ENCODE measurements around the gene ERBB4.

Gene ERBB4

DNA sequence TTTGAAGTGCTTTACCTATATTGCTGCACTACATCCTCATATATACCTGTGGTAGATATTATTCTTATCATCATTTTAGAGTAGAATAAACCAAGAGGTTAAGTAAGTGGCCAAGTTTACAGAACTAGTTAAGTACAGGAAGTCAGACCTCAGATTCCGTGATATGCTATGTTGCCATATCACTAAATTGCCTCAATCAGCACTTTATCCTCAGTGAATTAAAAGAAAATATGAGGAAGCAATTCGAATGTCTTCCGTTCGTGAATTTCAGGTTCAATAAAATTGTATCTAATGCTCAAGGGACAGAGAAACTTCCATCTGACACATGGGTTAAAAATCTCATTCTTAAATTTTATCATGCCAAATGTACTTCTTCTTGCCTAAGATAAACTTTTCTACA, 1133.6 kb downstream of the ERBB4 start:
- DNase-seq (ENCODE audit: low spot score): no peak

DNA sequence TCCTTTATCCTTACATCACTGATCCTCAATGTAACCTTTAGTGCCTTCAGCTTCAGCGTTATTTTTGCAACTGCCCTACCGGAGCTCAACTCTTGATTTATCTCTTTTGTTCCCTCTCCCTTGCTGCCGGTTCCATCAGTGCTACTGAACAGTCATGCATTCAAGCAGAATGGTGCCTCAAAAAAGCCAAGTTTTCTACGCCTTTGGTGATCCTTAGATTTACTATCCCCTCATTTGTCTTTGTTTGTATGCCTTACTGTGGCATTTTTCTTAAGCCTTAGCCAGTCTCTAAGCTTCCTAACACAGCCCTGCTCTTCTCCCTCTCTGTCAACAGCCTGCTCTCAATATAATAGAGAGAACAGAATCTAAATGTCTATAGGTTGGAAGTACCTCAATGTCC, 1134.5 kb downstream of the ERBB4 start:
- no peak for DNase-seq (ENCODE audit: low spot score)

DNA sequence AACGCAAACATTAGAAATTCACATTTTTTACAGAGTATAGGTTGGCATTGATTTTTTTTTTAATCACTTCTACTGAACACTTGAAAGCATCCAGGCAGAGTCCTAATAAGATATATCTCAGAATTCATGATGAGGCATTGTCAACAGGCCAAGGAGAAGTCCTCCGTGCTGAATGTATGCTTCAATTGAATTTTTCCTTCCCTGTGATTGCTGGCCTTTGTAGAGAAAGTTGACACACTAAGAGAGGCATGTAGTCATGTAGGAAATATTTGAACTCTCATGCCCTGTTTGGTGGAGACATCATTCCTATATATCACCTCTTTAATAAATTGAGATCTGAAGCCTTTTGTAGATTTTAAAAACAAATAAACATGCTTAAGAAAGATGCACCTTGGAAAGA, 1137.3 kb downstream of the ERBB4 start:
- DNase-seq (ENCODE audit: low spot score): no peak

DNA sequence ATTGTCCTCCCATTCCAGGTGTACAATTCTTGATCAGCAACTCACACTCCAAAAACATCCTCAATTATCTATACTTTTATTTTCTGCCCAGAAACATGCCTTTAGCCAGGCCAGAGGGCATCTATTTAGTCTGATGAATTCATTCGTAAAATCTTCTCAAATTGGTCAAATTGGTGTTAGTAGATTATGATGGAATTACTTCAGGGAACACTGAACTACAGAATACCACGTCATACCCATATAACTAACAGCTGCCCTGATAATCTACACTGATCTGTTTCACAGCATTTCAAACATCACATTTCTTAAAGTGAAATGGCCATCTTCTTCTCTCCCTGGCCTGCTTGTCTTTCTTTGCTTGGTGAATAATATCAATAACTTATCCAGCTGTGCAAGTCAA, 1140.8 kb downstream of the ERBB4 start:
- no peak for DNase-seq (ENCODE audit: low spot score)

DNA sequence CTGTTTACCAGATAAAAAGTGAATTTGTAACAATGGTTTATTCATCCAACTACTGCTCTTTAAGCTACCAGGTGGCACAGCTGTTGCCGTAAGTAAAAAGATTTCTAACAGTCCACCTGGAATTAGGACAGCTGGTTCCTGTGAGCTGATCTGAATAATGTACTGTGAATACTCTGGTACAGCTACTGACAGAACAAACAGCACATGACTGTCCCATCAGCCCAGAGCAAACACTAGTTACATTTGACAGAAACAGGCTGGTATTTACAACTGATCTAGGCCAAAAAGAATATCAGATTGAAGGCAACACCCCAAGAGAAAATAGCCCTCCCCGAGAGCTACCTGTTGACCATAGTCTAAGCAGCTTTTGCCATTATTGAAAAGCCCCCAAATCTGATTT, 1141.8 kb downstream of the ERBB4 start:
- no peak for DNase-seq (ENCODE audit: low spot score)

DNA sequence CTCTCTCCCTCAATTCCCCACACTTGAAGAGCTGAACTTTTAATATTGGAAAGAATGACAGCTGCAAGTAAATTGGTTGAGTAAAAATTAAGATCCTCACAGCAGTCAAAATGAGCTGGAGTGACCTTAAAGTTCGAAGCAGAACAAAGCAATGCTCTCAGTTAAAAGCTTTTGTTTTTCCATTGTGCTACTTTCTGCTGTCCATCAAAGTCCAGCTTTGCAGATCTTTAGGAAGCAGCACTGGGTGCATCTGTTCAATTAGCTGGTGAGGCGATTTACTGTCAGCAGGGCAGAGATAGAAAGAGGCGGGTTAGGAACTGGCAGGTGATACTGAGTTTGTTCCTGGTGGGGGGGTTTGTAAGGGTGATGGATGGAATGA, 1147.4 kb downstream of the ERBB4 start:
- DNase-seq (ENCODE audit: low spot score): no peak

DNA sequence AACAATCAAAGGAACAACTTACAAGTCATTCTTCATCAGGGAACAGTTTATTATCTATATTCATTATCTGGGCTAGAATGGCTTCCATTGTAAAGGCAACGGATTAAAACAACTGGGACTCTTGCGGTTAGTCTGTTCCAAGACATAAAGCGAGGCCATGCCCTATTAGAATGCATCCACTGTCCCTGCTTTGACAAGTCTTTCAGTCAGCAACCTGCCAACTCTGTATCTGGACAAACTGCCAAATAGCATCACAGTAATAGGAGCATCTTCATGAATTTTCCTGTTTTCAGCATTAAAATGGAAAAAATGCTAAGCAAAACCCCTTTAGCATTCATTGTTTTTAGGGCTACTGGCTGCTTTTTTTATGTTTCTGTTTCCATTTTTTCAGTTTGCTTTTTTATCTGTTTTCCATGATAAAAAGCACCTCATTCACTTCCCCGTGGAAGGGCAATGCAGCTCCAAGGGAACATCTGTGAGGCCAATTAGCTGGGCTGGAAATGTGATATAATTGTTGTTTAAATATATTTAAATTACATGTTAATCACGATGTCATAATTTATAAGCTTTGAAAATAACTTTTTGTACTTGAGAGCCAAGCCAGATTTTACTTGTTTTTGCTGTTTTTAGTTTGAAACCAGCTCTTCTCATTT, 1147.9 kb downstream of the ERBB4 start:
- no peak for DNase-seq (ENCODE audit: low spot score)

DNA sequence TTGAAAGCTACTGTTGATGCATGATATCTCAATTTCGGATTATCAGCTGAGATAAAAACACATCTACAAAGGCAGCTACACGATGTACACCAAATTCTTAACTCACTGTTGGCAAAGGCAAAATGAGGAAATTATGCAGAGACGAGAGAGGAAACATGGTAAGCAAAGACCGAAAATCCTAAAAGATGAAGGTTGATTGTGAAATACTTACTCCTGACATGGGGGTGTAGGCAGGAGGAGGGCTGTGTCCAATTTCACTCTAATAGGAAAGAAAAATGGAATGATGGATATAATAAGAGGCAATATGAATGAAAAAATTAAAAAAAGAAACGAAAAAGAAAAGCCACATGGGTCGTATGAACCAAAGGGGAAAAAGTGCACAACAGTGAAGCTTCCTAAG, 1150.9 kb downstream of the ERBB4 start:
- no peak for DNase-seq (ENCODE audit: low spot score)

DNA sequence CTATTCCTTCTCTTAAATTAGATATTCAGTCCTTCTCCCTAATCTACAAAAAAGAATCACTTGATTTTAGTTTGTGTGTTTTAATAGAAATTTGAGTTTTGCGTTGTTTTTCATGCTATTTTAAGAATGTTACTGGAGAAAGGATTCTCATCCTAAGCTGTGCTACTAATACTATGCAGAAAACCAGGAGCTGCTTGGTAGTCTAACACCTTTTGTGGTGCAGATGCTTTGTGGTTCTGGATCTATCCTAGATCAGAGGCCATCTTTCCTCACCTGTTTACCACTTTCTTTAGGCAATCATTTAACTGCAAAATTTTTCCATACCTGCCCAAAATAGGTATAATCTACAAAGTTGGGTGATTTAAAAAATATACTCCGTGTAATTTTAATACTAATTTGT, 1158.6 kb downstream of the ERBB4 start:
- no peak for DNase-seq (ENCODE audit: low spot score)

DNA sequence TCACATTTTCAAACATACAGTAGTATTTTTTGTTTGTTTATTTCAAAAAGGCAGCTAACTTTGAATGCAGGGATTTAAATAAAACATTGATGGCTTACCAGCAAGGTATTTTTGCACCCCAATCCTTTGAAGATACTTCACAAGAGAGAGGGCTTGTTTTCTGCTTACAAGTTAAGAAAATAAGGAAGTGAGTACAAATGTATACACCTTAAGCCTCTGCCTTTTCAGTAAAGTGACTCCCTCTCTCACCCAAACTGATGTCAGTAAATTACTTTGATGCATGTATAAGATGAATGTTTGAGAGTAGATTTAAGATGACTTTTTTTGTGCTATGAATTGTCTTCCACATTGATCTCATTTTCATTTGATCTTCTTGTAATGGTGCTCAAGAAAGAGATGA, 1162.2 kb downstream of the ERBB4 start:
- no peak for DNase-seq (ENCODE audit: low spot score)

DNA sequence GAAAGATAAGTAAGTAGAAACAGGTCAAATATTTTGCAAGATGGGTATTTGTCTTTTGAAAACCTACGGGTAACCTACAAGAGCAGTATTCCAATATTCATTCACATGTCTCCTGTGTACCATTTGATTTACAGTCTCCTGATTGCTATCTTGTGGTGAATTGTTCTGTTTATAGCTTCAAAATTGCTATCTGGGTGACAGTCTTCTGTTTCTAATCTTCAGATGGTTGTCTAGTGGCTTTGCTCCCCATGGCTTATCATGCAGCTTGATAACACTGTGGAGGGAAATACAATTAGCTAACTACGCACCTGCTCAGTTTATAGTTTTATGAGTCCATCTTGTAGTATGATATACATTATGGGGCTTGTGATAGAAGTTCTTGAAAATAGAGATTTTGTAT, 1165.4 kb downstream of the ERBB4 start:
- DNase-seq (ENCODE audit: low spot score): no peak

DNA sequence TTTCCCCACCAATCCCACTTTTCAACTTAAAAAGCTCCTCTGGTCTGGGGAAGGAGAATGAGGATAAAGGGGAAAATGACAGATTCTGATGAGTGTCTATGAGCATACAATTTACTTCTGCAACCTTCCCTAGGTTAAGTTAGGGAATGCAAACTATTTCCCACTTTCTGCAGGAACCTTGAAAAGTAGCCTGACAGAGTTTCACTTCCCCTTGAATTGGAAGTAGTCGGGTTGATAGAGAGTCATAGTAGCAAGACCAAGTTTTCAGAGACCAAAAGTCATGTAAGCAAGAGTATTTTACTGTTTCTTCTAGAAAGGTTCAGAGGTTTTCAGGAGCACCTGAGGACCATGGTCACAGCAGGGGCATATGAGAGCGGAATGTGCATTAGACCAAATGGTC, 1167.1 kb downstream of the ERBB4 start:
- no peak for DNase-seq (ENCODE audit: low spot score)

DNA sequence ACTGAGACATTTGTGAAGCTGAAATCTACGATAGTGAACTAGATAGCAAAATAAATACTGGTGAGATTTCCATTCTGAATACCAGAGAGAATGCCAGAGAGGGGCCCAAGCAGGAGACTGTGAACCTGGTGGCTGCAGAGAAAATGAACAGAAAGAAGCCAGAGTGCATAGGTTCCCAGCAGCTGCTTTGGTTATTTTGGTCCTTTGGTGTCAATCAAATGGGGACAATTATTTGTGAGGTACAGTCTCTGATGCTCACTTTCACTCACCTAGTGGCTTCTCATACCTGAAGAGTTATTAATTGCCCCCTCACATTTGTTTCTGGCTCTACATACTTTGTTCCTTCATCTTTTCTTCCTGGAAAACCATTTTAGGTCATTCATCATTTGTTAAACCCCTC, 1170.1 kb downstream of the ERBB4 start:
- no peak for DNase-seq (ENCODE audit: low spot score)

DNA sequence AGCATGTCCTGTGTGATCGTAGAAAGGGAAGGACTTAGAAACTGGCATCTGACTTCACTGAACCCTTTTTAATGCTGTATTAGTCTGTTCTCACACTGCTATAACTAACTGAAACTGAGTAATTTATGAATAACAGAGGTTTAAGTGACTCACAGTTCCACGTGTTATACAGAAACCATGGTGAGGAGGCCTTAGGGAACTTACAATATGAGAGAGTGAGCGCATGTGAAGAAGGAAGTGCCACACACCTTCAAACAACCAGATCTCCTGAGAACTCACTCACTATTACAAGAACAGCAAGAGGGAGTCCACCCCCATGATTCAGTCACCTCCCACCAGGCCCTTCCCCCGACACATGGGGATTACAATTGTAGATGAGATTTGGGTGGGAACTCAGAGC, 1170.9 kb downstream of the ERBB4 start:
- no peak for DNase-seq (ENCODE audit: low spot score)

DNA sequence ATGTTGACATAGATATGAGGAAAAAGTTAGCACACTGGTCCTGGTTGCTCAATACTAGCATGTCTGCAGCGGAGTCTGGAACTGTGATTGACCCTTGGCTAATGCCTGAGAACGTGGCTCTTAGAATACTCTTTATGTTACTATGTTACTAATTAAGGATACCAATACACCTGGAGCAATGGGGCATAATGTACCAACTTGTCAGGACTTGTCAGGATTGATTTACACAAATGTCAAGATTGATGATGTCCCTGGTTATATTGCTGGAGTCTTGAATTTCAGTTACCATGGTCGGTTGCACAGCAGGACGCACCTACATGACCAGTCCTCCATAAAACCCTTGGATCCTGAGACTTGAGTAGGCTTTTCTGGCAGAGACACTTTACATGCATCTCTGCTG, 1171.3 kb downstream of the ERBB4 start:
- DNase-seq (ENCODE audit: low spot score): no peak

DNA sequence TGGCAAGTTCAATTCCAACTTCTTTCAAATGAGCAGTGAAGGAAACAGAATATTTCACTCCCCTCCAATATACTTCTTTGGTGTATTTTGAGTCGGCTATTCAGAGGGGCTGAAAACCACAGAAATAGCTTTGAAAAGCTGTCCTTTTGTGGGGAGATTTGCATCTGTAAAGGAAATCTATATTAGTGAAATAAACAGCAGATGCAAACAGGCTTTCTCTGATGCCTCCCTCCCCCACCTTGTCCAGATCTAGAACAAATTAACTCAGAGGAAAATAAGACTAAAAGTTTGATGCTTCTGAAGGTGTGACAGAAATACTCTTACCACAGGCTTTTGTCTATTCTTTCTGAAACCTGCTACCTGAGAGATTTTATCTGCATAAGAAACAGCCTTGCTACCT, 1173.7 kb downstream of the ERBB4 start:
- DNase-seq (ENCODE audit: low spot score): no peak

DNA sequence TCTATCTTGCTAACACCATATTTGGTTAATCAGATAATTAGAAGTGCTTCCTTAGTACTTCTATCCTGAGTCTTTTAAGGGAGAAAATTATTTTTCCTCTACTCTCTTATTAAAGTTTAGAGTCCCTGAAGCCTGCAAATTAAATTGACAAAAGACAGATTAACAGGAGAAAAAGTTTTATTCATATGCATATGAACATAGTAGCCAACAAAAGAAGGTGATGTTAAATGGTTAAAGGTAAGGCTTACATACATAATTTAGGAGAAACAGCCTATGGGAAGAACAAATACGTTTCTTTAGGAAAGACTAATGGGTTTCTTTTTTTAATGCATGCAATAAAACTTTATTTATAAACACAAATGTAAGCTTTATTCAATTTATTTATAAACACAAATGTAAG, 1177.2 kb downstream of the ERBB4 start:
- no peak for DNase-seq (ENCODE audit: low spot score)

DNA sequence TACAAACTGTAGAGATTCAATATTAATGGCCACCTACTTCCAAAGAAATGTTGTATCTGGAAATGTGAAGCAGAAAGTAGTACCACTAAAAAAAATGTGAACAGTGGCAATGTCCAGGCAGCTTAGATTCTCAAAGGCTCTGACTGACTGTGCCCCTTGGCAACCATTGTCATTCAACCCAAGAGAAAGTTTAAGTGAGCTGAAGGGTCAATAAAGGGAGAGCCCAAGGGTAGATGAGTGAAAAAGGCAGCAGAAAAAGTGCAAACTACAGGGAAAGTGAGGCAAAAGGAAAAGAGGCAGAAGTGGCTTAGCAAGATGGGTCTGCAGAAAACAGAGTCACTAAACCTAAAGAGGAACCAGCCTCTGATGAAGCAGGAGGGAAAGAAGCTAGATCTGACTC, 1179.3 kb downstream of the ERBB4 start:
- no peak for DNase-seq (ENCODE audit: low spot score)

DNA sequence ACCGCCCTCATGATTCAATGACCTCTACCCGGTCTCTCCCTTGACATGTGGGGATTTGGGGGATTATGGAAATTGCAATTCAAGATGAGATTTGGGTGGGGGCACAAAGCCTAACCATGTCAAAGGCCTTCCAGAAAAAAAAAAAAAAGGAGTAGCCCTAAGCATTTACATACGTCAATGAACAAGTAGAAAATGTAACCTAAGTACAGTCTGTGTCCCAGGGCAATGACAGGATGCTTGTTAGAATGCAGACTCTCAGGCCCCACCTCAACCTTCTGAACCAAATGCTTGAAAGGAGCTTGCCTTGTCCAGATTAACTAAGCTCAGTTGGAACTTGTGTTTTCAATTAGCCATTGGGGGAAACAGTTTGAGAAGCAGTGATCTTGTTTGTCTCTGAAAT, 1180.1 kb downstream of the ERBB4 start:
- DNase-seq (ENCODE audit: low spot score): no peak

DNA sequence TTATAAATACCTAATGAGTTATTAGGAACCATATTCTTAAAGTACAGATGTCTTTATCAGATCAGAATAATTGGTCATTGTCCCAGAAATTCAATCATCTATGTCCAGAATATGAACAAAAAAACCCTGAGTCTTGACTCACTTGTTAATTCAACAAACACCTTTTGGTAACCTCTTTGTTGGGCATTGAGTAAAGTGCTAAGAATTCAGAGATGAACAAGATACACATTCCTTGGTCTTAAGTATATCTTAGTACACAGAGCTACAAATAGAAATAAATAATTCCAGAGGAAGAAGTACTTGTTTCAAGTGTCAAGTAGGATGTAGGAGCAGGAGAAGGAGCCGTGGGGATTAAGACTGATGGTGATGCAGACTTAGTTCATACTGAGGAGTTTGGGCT, 1184.1 kb downstream of the ERBB4 start:
- DNase-seq (ENCODE audit: low spot score): no peak

DNA sequence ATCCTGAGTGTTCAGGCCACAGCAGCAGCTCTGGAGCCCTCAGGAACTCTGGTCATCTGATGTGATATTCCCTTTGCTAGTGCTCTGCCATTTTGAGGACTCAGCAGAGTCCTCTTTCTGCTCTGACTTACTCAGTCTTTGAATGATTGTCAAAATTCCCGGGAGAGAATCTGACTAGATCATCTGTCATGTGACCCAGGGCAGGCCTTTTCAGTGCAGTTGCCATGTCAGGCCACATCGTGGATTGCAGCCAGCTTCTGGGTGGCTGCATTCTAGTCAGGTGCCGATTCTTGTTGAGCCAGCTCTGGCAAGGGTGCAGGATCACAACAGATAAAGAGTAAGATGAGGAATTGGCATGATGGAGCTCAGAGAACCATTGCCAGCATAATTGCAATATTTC, 1186.6 kb downstream of the ERBB4 start:
- DNase-seq (ENCODE audit: low spot score): no peak

DNA sequence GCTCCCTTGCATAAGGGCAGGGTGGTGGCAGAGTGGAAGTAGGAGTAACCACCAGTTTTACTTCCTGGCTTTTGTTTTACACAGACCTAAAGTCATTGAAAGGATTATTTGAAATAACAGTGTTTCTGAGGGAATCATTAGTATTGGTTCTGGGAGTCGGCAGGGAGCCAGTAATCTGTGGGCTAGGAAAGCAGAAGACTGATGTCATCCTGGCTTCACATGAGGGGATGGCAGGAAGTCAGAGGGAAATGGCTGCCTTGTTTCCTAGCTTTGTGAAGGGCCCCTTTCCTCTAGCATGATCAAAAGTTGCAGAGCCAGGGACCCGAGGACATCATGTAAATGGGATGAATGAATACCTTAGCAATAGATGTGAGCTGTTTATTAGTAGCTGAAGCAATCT, 1189.6 kb downstream of the ERBB4 start:
- DNase-seq (ENCODE audit: low spot score): no peak

DNA sequence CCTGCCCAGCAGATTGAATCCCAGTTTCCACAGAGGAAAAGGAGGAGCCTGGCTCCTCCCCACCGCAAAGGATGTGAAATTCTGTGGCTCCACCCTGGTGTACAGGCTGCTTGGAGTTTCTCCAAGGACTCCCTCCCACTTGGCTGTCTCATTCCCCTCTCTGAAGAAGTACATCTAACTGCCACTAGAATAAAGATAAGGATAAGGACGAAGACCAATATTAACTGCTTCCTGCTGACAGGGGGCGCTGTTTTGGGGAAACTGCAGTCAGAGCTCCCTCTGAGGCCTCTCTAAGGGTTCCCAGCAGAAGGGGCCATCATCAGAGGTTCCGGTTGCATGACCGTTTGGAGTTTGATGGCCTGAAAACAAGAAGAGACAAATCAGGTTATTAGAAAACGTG, 1191.3 kb downstream of the ERBB4 start:
- no peak for DNase-seq (ENCODE audit: low spot score)

DNA sequence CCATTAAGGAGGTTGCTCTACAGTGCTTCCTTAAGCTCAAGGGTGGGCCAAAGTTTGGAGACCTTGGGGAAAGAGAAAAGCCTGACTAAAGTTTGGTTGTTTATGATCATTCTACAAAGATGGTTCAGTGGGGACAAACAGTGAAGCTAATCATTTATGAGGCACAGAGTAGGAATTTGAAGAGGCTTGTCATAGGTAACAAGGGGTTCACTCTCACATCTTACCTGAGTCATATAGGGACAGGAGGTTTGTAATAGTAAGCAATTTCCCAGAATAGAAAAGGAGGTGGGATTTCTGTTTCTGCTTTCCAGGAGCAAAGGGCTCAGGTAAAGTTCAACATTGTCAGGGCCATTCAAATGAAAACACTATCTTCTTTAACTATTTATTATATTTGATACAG, 1194.3 kb downstream of the ERBB4 start:
- DNase-seq (ENCODE audit: low spot score): no peak

DNA sequence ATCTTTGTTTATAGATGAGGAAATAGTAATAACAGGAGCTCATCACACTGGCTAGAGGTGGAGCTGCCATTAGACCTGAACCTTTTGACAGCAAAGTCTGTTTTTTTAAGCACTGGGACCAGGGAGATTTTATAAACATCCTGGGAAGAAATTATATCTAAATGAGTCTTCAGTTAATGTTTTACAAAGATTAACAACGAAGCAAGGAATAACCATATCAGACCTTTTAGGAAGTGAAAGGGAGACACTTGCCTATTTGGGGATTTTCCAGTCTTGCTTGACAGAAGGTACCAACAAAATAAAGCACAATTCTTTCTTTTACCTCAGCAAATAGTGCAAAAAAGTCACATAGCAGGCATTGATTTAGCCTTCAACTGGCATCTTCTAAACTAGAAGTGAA, 1205.2 kb downstream of the ERBB4 start:
- DNase-seq (ENCODE audit: low spot score): no peak

Measured in GM03348 (cell line).